SKM-1 (cell line): ENCODE measurements around the gene STRBP.
A peak's percentile ranks its signal among the peaks of the same experiment; 100 is the strongest.
"Not testable (repeated sequence)": the region's sequence is repeated elsewhere in the genome, so short reads cannot be mapped to it uniquely, and the experiment has no call there.

Source experiments
- DNase-seq: peaks from one replicate; lab custom pipeline; 2025; ENCODE audit not compliant: unreplicated experiment; lab: John Stamatoyannopoulos, UW

STRBP gene

DNA sequence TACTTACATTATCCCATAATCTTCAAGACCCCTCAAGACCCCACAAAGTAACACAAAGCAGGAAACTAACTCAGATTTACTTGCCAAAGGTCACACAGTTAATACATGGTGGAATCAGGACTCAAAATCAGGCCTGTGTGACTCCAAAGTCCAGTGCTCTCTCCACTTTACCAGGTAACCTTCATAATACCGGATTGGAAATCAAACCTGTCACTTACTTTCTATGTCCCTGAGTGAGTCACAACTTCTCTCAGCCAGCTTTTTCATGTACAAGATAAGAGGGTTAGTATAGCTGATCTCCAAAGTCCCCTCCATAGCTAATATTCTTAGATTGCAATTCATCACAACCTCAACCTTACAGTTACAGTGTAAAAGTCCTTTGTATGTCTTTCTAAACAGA, 17.1 kb downstream of the STRBP start:
- DNase-seq: no peak

DNA sequence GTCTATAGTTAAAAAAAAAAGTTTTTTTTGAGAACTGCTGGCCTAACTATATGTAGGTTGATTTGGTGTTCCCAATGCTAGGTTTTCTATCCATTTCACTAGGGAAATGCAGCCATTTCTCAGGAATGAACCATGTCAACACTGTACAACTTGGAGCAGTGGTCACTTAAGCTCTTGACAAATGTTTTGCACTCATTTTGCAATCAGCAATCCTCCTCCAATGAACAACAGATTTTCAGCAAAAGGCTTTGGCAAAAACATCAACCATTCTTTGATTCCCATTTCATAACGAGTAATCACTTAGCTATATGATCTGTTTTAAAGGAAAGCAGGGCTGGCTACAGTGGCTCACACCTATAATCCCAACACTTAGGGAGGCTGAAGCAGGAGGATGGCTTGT, 17.9 kb downstream of the STRBP start:
- no peak for DNase-seq

GRCh38 chr9:123249162-123249561, 19.2 kb downstream of the STRBP start:
- DNase-seq: not testable (repeated sequence)

GRCh38 chr9:123248630-123249029, 19.8 kb downstream of the STRBP start:
- no peak for DNase-seq

- DNase-seq: no peak
Measured at GRCh38 chr9:123246534-123246933, 21.9 kb downstream of the STRBP start.

DNA sequence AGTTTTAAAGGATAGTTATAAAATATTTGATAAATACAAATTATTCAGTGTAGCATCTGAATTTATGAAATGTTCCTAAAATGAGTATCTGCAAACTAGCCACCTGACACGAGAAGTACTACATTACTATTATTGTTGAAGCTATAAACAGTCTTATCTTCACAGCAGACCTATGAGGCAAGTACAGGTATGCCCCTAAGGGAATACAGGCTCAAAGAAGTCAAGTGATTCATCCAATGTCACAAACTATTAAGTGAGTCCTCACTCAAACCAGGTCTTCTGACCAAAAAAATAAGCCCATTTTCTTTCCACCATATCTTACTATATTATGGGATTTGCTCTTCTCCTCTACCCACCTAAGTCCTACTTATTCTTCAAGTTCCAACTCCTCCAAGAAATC, 28.7 kb downstream of the STRBP start:
- no peak for DNase-seq

- no peak for DNase-seq
Measured at GRCh38 chr9:123238365-123238764, 30.0 kb downstream of the STRBP start.

DNA sequence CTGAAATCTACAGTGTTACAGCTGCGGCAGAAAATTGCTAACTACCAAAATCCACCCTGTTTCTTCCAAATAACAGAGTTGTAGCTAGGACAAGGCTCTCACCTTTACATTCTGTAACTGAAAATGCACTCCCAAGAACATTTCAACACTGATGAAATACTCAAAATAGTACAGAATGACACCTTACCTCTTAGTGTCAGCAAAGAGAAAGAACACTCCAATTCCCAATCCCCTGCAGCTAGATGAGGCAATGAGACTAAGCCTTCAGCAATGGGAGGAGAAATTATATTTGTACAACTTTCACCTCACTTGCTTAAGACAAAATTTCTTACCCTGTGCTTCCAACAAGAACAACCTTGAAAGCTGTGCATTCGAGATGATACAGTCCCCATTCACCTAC, 31.2 kb downstream of the STRBP start:
- no peak for DNase-seq

GRCh38 chr9:123235448-123235847, 32.9 kb downstream of the STRBP start:
- no peak for DNase-seq

- no peak for DNase-seq
Measured at GRCh38 chr9:123234853-123235252, 33.5 kb downstream of the STRBP start.

DNA sequence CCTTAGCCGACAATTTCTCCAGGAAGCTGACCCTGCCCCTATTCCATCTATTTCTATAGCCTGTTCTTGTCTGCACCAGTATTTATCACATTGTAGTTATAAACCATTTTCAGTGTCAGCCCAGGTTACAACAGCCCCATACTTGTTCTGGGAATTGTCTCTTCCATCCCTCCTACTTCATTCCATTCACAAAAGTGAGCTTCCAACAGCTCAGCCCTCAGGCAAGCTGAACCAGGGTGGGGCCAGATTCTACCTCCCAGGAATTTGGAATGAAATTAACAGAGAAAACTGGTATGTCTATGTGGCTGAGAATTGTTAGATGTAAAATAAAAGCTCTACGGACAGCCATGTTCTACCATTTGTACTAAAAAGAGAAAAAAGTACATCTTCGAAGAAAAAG, 36.1 kb downstream of the STRBP start:
- no peak for DNase-seq

DNA sequence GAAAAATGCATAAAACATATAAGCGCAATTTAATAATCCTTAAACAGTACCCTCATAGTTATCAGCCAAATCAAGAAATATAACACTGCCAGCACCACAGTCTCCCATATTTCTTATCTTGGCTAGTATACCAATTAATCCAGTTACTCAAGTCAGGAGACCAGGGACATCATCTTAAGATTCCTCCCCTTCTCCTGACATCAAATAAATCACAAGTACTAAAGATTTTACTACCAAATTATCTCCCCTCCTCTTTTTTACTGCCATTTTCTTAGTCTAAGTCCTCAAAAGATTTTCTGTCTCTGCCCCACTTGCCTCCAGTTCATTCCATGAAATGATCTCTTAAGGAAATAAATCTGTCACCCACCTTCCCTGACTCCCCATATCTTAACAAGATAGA, 37.0 kb downstream of the STRBP start:
- no peak for DNase-seq

DNA sequence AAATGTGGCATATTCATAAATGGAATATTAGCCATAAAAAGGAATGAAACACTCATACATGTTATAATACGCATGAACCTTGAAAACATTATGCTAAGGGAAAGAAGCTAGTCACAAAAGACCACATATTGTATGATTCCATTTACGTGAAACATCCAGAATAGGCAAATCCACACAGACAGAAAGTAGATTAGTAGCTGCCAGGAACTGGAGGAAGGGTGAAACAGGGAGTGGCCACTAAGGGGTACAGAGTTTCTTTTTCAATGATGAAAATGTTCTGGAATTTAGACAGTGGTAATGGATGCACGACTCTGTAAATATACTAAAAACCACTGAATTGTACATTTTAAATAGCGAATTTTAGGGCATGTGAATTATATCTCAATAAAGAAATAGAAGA, 39.4 kb downstream of the STRBP start:
- no peak for DNase-seq

- DNase-seq: no peak
Measured at GRCh38 chr9:123225995-123226394, 42.4 kb downstream of the STRBP start.

DNA sequence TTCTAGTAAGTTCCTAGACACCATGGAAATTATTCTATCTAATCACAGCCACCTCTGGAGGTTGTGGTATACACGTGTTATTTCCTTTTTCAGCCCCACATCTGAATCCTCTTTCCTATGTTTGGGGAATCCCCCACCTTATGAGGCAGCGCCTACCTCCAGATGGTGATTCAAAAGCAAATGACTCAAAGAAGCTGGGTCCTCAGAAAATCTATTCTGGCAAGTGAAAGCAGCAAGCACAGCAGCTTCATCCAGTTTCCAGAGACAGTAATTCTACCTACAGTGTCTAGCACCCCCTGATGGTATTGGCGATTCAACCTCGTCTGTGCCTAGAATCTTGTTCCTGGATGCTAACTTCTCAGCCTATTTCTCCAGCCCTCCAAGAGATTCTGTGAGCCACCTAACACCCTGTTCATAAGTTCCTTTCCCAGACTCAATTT, 43.0 kb downstream of the STRBP start:
- DNase-seq: no peak

DNA sequence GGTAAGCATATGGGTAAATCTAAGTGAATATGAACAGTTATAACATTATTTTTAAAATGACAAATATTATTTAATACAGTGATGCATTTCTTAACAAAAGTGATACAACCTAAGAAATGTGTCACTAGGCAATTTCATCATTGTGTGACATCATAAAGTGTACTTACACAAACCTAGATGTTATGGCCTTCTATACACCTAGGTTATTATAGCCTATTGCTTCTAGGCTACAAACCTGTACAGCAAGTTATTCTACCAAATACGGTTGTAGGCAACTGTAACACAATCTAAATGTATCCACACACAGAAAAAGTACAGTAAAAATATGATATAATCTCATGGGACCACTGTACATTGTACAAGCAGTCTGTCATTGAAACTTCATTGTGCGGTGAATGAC, 48.3 kb downstream of the STRBP start:
- DNase-seq: no peak

DNA sequence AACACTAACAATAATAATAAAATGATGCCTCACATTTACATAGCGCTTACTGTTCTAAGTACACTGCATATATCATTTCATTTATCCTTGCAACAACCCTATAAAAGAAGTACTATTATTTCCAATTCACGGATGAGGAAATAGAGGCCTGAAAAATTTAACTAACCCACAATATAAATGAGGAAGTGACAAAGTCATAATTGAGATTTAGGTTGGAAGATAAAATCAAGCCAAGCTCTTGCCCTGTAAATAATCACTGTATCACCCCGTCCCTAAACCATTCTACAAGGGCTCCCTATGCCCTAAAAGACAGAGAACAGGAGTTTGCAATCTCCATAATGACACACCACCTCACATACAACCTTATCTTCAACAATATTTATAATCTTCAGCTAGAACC, 49.6 kb downstream of the STRBP start:
- DNase-seq: peak; percentile 8

DNA sequence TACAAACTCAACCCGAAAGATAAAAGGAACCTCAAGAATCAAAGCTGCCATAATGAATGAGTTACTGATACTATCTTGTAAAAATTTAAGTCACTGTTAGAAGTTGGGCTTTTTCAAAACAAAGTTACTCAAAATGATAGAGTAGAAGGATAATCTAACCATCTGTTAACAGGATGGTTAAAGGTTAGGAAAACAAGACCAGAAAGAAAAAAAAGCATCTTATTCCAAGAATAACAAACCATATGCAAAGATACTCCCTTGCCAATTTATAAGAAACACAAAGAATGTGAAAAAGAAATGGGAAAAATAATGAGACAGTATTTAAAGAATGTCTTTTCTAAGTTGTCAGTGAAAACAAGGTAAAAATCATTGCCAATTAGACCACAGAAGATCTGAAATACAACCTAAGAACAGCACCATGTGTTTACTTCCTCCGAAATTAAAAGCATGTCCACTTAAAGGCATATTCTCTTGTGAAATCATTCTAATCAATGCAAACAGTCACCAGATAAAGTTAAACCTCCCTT, 51.2 kb downstream of the STRBP start:
- no peak for DNase-seq

- DNase-seq: no peak
Measured at GRCh38 chr9:123216251-123216797, 52.1 kb downstream of the STRBP start.

DNA sequence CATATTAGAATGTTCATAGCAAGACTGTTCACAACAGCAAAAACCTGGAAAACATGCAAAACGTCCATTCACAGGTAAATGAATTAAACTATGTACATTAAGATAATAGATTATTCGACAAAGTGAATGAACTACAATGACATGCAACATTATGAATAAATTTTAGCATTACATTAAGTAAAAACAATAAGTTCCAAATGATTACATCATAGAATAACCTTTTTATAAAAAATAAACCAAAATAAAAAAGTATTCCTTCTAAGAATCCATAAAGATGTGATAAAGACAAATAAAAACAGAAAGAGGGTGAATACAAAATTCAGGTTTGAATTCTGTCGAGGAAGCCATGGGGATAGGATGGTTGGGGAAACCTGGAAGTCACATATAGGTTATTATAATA, 57.3 kb downstream of the STRBP start:
- DNase-seq: no peak

DNA sequence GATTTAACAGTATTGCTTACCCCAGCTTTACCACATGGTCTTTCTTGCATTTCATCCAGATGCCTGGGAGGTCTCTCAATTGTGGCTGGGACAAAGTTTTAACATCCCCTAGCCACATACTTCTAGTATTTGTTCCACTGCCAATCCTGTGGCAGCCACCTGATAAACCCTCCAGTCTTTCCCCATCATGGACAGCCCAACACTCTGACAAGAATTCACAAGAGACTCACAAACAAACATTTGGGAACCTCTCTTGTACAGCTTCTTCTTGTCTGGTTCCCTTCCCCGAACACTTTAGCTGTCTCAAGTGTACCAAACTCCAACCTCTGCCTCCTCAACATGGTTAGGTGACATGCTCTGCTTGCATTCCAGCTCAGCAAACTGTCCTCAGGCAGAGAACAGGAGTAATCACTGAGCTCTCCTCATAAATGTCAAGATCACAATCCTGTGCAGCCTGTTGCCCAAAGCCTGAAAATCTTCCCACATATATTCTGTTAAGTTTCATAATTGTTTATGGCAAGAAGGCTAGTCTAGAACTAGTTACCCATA, 59.7 kb downstream of the STRBP start:
- DNase-seq: no peak

DNA sequence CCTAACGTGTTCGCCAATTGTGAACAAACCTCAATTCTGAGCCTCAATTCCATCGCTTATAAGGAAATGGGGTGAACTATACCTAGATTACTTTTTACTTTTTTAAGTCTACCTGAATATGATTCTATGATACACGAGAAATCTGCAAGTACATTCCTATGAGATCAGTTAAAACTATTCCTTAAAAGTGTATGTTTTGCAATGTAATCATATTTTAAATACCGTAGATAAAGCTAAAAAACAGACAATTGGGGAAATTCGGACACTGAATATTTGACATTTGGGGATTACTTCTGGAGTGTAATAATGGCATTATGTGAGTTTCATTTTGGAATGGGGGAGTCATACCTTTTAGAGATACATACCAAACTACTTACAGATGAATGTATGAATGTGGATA, 62.3 kb downstream of the STRBP start:
- no peak for DNase-seq

DNA sequence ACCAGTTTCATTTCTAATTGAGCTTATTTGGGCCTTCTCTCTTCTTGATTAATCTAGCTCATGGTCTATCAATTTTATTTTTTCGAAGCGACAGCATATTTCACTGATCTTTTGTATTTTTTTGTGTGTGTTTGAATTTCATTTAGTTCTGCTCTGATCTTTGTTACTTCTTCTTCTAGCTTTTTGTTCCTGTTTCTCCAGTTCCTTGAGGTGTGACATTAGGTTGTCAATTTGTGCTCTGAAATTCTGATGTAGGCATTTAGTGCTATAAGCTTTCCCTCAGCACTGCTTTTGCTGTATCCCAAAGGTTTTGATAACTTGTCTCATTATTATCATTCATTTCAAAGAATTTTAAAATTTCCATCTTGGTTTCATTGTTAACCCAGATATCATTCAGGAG, 67.3 kb downstream of the STRBP start:
- DNase-seq: no peak
